ENCODE measurements around the gene C1RL. TPM values are rescaled to one million over a fixed set of nuclear protein-coding genes. Genes with fewer than 3 reads are reported as not detected.

Gene C1RL, protein sequence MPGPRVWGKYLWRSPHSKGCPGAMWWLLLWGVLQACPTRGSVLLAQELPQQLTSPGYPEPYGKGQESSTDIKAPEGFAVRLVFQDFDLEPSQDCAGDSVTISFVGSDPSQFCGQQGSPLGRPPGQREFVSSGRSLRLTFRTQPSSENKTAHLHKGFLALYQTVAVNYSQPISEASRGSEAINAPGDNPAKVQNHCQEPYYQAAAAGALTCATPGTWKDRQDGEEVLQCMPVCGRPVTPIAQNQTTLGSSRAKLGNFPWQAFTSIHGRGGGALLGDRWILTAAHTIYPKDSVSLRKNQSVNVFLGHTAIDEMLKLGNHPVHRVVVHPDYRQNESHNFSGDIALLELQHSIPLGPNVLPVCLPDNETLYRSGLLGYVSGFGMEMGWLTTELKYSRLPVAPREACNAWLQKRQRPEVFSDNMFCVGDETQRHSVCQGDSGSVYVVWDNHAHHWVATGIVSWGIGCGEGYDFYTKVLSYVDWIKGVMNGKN
- total RNA-seq (100 to 1,000 TPM in 2 of 5 donors, 10 to 100 TPM in 3; 40.2 to 121 (median 73.3) TPM), polyA plus RNA-seq (10 to 100 TPM; 18.6 to 43.9 (median 25.1) TPM)
- long read RNA-seq, donor 1 = 0 reads
- long read RNA-seq, donor 2, partial matches to known transcripts = 0 of 4 reads
- long read RNA-seq, donor 2, other reads (novel, unspliced or antisense) = 0 of 4 reads
- long read RNA-seq, donor 3, partial matches to known transcripts = 0 of 6 reads
- long read RNA-seq, donor 3, other reads (novel, unspliced or antisense) = 0 of 6 reads
- long read RNA-seq, donor 4, partial matches to known transcripts = 0 of 1 reads
- long read RNA-seq, donor 4, other reads (novel, unspliced or antisense) = 0 of 1 reads
- long read RNA-seq, donor 5, partial matches to known transcripts = 9 of 10 reads
- long read RNA-seq, donor 5, other reads (novel, unspliced or antisense) = 0 of 10 reads
- long read RNA-seq, donor 6, partial matches to known transcripts = 0 of 6 reads
- long read RNA-seq, donor 6, other reads (novel, unspliced or antisense) = 0 of 6 reads
- long read RNA-seq, donor 7, partial matches to known transcripts = 5 of 7 reads
- long read RNA-seq, donor 7, other reads (novel, unspliced or antisense) = 0 of 7 reads
- long read RNA-seq, donor 8, partial matches to known transcripts = 0 of 6 reads
- long read RNA-seq, donor 8, other reads (novel, unspliced or antisense) = 0 of 6 reads
- long read RNA-seq, donor 9, partial matches to known transcripts = 0 of 1 reads
- long read RNA-seq, donor 9, other reads (novel, unspliced or antisense) = 0 of 1 reads
- long read RNA-seq, donor 10, partial matches to known transcripts = 0 of 1 reads
- long read RNA-seq, donor 10, other reads (novel, unspliced or antisense) = 0 of 1 reads

DNA sequence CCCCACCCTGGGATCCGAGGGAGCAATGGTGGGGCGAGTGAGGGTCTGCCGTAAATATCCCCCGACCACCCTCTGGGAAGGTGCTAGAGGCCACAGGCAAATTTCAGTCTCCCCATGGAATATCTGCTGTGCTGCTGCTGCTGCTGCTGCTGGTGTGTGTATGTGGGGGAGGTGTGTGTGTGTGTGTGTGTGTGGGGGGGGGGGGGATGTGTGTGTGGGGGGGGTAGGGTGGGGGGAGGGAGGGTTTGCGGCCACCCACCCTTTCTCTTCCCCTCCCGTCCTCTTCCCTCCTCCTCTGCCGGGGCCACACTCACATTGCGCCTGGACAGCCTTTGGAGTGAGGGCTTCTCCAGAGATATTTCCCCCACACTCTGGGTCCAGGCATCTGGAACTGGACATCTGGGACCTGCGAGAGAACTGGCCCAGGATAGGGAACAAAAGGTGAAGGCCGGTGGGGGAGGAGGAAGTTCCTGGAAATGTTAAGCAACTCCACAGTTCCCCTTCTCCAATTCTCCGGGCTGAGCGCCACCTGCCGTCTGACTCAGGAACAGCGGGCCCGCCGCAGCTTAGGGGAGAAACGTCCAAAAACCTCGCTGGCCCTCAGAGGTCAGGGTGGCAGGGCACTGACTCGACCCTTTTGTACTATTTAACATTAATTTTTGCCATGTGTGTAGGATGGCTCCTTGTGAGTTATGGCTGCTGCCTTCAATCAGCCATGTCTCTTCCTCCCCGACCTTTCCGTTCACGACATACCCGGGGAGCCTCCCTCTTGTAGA is at the start of gene C1RL:
Gene C1RL, minus strand, starts transcription at position 419 of the 776 bp plus-strand sequence. Its CDS starts 34 bp downstream, at position 385.
- peak within 1 kb of the TSS; percentile 91 to 96 (median 95) for H3K27ac ChIP-seq
- peak; percentile 94 for DNase-seq
- 13 to 16% (median 16%) methylated on average over 22 to 23 of the region's 23 CpGs for WGBS, 5 donors
- H3K36me3 ChIP-seq = peaks cover 0 to 17% (median 9%) of the 10 kb centered on the region in 4 donors
- intact Hi-C loops (cut with DNase I; ENCODE audit: low total_unique reads) = no loop called here
- H3K4me1 ChIP-seq = peaks cover 19 to 75% (median 29%) of the 10 kb centered on the region in 4 donors
- H3K9me3 ChIP-seq = no peaks in the 10 kb centered on the region
- H3K27me3 ChIP-seq = no peaks in the 10 kb centered on the region
- TF ChIP-seq POLR2AphosphoS5 (IDR thresholded peaks at IDR 0.05) (peak; percentile 71 to 94 (median 91)), EP300 (IDR thresholded peaks at IDR 0.05) (peak; percentile 92), POLR2A (IDR thresholded peaks at IDR 0.05) (no peak), CTCF (IDR thresholded peaks at IDR 0.05) (peak in 5 of 7 experiments; percentile 97 to 100 (median 98))
- peak within 1 kb of the TSS; percentile 50 to 64 (median 60) for H3K4me3 ChIP-seq

DNA sequence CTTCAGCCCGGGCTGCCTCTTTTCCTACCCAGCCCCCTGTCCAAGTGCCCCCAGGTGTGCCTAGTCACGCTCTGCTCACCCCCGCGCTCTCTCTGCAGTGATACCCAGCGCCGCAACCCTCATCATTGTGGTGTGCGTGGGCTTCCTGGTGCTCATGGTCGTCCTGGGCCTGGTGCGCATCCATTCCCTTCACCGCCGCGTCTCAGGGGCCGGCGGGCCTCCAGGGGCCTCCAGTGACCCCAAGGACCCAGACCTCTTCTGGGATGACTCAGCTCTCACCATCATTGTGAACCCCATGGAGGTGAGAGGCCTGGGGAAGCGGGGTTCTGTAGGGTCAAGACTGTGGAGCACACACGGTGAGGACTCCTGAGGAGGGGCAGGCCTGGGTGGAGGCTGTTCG is 48.4 kb upstream of the C1RL start:
- 93 to 96% (median 94%) methylated on average over 17 of the region's 17 CpGs for WGBS, 5 donors
- intact Hi-C loops (cut with DNase I; ENCODE audit: low total_unique reads) = no loop called here
- no peak for TF ChIP-seq POLR2AphosphoS5 (IDR thresholded peaks at IDR 0.05)
- TF ChIP-seq POLR2A (IDR thresholded peaks at IDR 0.05) = no peak
- TF ChIP-seq EP300 (IDR thresholded peaks at IDR 0.05) = no peak
- no peak for TF ChIP-seq CTCF (IDR thresholded peaks at IDR 0.05)
- Histone ChIP-seq H3K36me3 (peaks cover 0 to 62% (median 60%) of the 10 kb centered on the region in 4 donors), H3K27me3 (peaks cover 0 to 4% (median 0%) of the 10 kb centered on the region in 3 donors), H3K4me1 (peaks cover 0 to 4% (median 0%) of the 10 kb centered on the region in 4 donors), H3K27ac (no peak overlapping the region), H3K9me3 (no peaks in the 10 kb centered on the region), H3K4me3 (no peak overlapping the region)
- no peak for DNase-seq

DNA sequence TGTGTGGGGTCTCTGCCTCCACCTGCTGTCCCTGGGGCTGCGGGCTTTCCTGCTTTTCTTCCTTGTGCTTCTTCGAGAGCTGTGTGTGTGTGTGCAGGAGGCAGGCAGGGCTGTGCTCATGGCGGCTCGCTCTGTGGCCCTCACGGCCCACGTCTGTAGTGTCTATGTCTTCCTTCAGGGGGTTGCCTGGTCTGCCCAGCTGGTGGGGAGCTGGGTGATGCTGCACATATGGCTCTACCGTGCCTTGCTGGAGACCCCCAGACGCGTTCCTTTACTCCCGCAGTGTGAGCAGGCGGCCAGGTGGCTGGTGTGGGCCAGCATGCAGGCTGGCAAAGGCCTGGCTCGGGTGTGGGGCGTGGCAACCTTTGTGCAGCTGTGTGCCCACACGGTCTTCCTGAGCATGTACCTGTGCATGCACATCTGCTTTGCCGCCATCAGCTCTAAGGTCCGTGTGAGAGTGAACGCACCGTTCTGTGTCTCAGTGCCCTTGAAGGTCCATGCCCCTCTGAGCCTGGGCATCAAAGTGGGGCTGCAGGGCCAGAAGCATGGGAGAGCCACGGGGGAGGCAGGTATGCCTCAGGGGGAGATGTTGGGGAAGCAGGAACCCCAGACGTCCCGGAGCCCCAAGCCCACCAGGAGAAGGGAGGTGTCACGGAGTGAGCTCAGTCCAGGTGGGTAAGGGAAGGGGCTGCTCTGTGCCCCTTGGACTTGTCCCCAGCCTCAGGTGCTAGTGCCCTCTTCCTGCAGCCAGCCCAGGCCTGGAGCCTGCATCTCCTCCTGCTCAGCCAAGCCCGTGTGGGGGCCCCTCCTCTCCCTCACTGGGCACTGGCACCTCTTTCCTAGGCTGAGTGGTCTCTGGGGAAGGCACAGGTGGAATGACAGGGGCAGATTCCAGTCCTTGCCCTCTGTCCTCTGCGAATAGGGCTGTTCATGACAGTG is 47.5 kb upstream of the C1RL start:
- Histone ChIP-seq H3K4me3 (no peak overlapping the region), H3K27me3 (no peaks in the 10 kb centered on the region), H3K36me3 (peaks cover 0 to 70% (median 69%) of the 10 kb centered on the region in 4 donors), H3K4me1 (no peaks in the 10 kb centered on the region), H3K27ac (no peak overlapping the region), H3K9me3 (no peaks in the 10 kb centered on the region)
- no peak for TF ChIP-seq POLR2AphosphoS5 (IDR thresholded peaks at IDR 0.05)
- no peak for TF ChIP-seq POLR2A (IDR thresholded peaks at IDR 0.05)
- no peak for TF ChIP-seq CTCF (IDR thresholded peaks at IDR 0.05)
- TF ChIP-seq EP300 (IDR thresholded peaks at IDR 0.05) = no peak
- 82 to 89% (median 86%) methylated on average over 18 to 24 of the region's 24 CpGs for WGBS, 5 donors
- intact Hi-C loops (cut with DNase I; ENCODE audit: low total_unique reads) = no loop called here
- DNase-seq = no peak

All from stomach (tissue), 19 donors.